Activated T-cell treated with anti-CD3 and anti-CD28 coated beads, Interleukin-2, amount 50 U/mL, for 72 hours (primary cell): ENCODE data around the gene KRAS. TPM values are rescaled to one million over a fixed set of nuclear protein-coding genes. Genes with fewer than 3 reads are reported as not detected.

Experiments used
- ATAC-seq, 2 donors: fragments of 150-1000 bp; cut with Tn5 transposase; replicated peaks in 1 of 2; 2 replicates each; pipeline ENCODE4 v1.10.0; 2021; ENCODE audit warnings: moderate library complexity in 2 of 2, mild to moderate bottlenecking in 1 of 2
- DNase-seq, 2 donors: peaks; one replicate each; pipeline ENCODE4 v3.0.0; 2021 to 2022; ENCODE audit warnings: mixed read lengths in 1 of 2
- H3K27ac Mint-ChIP-seq: one replicate; pipeline ENCODE4 v1.8.0; 2022; ENCODE audit warnings: mild to moderate bottlenecking, moderate library complexity, mixed read lengths
- H3K27me3 Mint-ChIP-seq: one replicate; pipeline ENCODE4 v1.8.0; 2022; ENCODE audit warnings: low read depth, mixed read lengths
- H3K36me3 Mint-ChIP-seq, 2 donors: one replicate each; pipeline ENCODE4 v1.8.0; 2022; ENCODE audit warnings: mixed read lengths in 2 of 2, mild to moderate bottlenecking in 1 of 2; ENCODE audit not compliant: insufficient read depth in 2 of 2
- H3K4me1 Mint-ChIP-seq: one replicate; pipeline ENCODE4 v1.8.0; 2022; ENCODE audit warnings: low read depth, mixed read lengths
- H3K4me3 Mint-ChIP-seq, 2 donors: one replicate each; pipeline ENCODE4 v1.8.0; 2022; ENCODE audit warnings: mild to moderate bottlenecking in 2 of 2, mixed read lengths in 2 of 2, moderate library complexity in 2 of 2
- H3K9me3 Mint-ChIP-seq, 2 donors: one replicate each; pipeline ENCODE4 v1.8.0; 2022; ENCODE audit warnings: mixed read lengths in 2 of 2
- total RNA-seq, 2 donors: library from RNA; stranded (reverse); gene quantifications; one replicate each; pipeline ENCODE4 v1.2.3, GENCODE V29; 2022

Gene KRAS
- total RNA-seq, 2 donors from 2014 or later: 29.0 to 34.4 TPM

- Mint-ChIP-seq H3K27ac (no peak overlapping the region), H3K4me1 (peaks cover 31% of the 10 kb centered on the region), H3K36me3 (peaks cover 0 to 3% of the 10 kb centered on the region in 2 donors), H3K4me3 (no peak overlapping the region), H3K9me3 (peaks cover 0 to 4% of the 10 kb centered on the region in 2 donors), H3K27me3 (no peaks in the 10 kb centered on the region)
- no peak for ATAC-seq
- DNase-seq: no peak
Observed at GRCh38 chr12:25182765-25183164, 68.0 kb downstream of the KRAS start.

GRCh38 chr12:25162866-25163265 lies 87.9 kb downstream of the KRAS start:
- H3K4me1 Mint-ChIP-seq: no peaks in the 10 kb centered on the region
- no peaks in the 10 kb centered on the region for H3K9me3 Mint-ChIP-seq
- no peak overlapping the region for H3K27ac Mint-ChIP-seq
- DNase-seq: no peak
- H3K4me3 Mint-ChIP-seq: no peak overlapping the region
- H3K36me3 Mint-ChIP-seq: no peaks in the 10 kb centered on the region
- no peaks in the 10 kb centered on the region for H3K27me3 Mint-ChIP-seq
- no peak for ATAC-seq

- Mint-ChIP-seq H3K27ac (no peak overlapping the region), H3K27me3 (no peaks in the 10 kb centered on the region), H3K4me1 (peaks cover 6% of the 10 kb centered on the region), H3K9me3 (no peaks in the 10 kb centered on the region), H3K4me3 (no peak overlapping the region), H3K36me3 (no peaks in the 10 kb centered on the region)
- DNase-seq (no peak), ATAC-seq (no peak)
Observed at GRCh38 chr12:25156061-25156460, 94.7 kb downstream of the KRAS start.

- H3K27me3 Mint-ChIP-seq: no peaks in the 10 kb centered on the region
- no peak for ATAC-seq
- no peaks in the 10 kb centered on the region for H3K36me3 Mint-ChIP-seq
- H3K27ac Mint-ChIP-seq: no peak overlapping the region
- H3K4me3 Mint-ChIP-seq: peak overlapping the region in 1 of 2 donors; percentile 31
- peaks cover 6% of the 10 kb centered on the region for H3K4me1 Mint-ChIP-seq
- H3K9me3 Mint-ChIP-seq: no peaks in the 10 kb centered on the region
- no peak for DNase-seq
Observed at GRCh38 chr12:25155022-25155576, 95.6 kb downstream of the KRAS start.

Other genes starting within 250 kb of the KRAS start
- under 1 TPM in 1 of 2 donors, not detected in 1; 0.17 TPM for gene DNAI7, start 55.8 kb downstream of the KRAS start, total RNA-seq
- gene ETFRF1, start 55.7 kb downstream of the KRAS start, total RNA-seq: 10 to 100 TPM; 22.5 to 23.4 TPM